Activated CD4-positive, alpha-beta memory T cell treated with anti-CD3 and anti-CD28 coated beads for 36 hours (primary cell): ENCODE measurements around the gene LITAFD. TPM values are rescaled to one million over a fixed set of nuclear protein-coding genes. Genes with fewer than 3 reads are reported as not detected.

Source experiments
- CTCF ChIA-PET: fragments of 350-600 bp; sonication (Branson Sonifier 250); formaldehyde crosslinking; loops from one replicate; lab custom pipeline; 2021; ENCODE audit warnings: antibody characterized with exemption, inconsistent platforms; lab: Charles Lee
- POLR2A ChIA-PET: fragments of 350-600 bp; sonication (Branson Sonifier 250); formaldehyde crosslinking; loops from one replicate; lab custom pipeline; 2021; ENCODE audit warnings: antibody characterized with exemption; lab: Charles Lee
- DNase-seq: peaks from one replicate; pipeline ENCODE4 v3.0.0-alpha.2; 2020
- H3K27ac Mint-ChIP-seq: one replicate; pipeline ENCODE4 v1.8.0; 2021; ENCODE audit warnings: mixed read lengths
- H3K27me3 Mint-ChIP-seq: one replicate; pipeline ENCODE4 v1.8.0; 2021; ENCODE audit warnings: mixed read lengths
- H3K36me3 Mint-ChIP-seq: one replicate; pipeline ENCODE4 v1.8.0; 2021; ENCODE audit warnings: mixed read lengths
- H3K4me1 Mint-ChIP-seq: one replicate; pipeline ENCODE4 v1.8.0; 2021; ENCODE audit warnings: low read depth, mixed read lengths
- H3K4me3 Mint-ChIP-seq: one replicate; pipeline ENCODE4 v1.8.0; 2021; ENCODE audit warnings: mild to moderate bottlenecking, mixed read lengths
- H3K9me3 Mint-ChIP-seq: one replicate; pipeline ENCODE4 v1.8.0; 2021; ENCODE audit warnings: mixed read lengths
- intact Hi-C: fragments of 100-400 bp; cut with micrococcal nuclease; formaldehyde crosslinking; loops from one replicate; pipeline ENCODE4 v1.15.1; 2023
- total RNA-seq, 2 experiments: library from RNA; stranded (reverse); gene quantifications; one replicate each; pipeline ENCODE4 v1.2.3, GENCODE V29; 2021

Gene LITAFD
- total RNA-seq, 2 experiments from 2014 or later: not detected

- H3K36me3 Mint-ChIP-seq: peaks cover 27% of the 10 kb centered on the region
- no peaks in the 10 kb centered on the region for H3K9me3 Mint-ChIP-seq
- ChIA-PET POLR2A (interaction anchor here (2.6 kb wide), 1 partner anchor 8 kb away, joined by 9 read pairs; the partner anchor contains the start of gene CARHSP1), CTCF (interaction anchor here (1.4 kb wide), 1 partner anchor 21 kb away, joined by 6 read pairs; no protein-coding TSS in a partner anchor)
- no peaks in the 10 kb centered on the region for H3K27me3 Mint-ChIP-seq
- DNase-seq: no peak
- H3K4me1 Mint-ChIP-seq: peaks cover 27% of the 10 kb centered on the region
- H3K4me3 Mint-ChIP-seq: no peak overlapping the region
- H3K27ac Mint-ChIP-seq: no peak overlapping the region
- intact Hi-C loops: no loop called here
These were observed 22.0 kb upstream of the LITAFD start for GRCh38 chr16:8859913-8860881.

DNA sequence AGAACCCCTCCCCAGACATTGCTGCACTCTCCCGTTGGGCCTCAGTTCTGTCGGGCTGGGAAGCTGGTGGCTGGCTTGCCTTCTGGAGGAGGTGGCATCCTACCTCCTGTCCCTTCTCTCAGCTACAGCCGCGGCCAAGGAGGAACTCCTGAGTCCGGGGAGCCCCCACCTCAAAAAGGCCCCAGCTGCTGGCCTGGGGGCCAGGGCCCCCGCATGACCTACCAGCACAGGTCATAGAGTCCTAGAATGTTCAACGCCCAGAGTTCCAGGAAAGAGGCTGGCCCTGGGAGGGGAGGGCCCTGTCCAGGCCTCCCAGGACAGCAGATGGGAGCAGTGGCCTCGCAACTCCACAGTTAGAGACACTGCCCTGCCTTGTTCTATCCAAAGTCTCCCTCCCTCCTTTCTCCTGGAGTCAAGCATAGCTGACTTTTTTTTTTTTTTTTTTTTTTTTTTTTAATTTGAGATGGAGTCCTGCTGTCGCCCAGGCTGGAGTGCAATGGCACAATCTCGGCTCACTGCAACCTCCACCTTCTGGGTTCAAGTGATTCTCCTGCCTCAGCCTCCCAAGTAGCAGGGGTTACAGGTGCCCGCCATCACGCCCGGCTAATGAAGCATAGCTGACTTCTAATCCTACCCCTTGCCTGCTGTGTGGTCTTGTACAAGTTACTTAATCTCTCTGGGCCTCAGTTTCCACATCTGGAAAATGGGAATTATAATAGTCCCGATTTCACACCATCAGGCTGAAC, 20.4 kb upstream of the LITAFD start:
- H3K4me3 Mint-ChIP-seq: no peak overlapping the region
- peak overlapping the region; percentile 38 for H3K27ac Mint-ChIP-seq
- H3K9me3 Mint-ChIP-seq: no peaks in the 10 kb centered on the region
- no peaks in the 10 kb centered on the region for H3K27me3 Mint-ChIP-seq
- no peak for DNase-seq
- POLR2A ChIA-PET: no interaction called here
- intact Hi-C loops: no loop called here
- peaks cover 29% of the 10 kb centered on the region for H3K4me1 Mint-ChIP-seq
- H3K36me3 Mint-ChIP-seq: peaks cover 17% of the 10 kb centered on the region
- CTCF ChIA-PET: no interaction called here

DNA sequence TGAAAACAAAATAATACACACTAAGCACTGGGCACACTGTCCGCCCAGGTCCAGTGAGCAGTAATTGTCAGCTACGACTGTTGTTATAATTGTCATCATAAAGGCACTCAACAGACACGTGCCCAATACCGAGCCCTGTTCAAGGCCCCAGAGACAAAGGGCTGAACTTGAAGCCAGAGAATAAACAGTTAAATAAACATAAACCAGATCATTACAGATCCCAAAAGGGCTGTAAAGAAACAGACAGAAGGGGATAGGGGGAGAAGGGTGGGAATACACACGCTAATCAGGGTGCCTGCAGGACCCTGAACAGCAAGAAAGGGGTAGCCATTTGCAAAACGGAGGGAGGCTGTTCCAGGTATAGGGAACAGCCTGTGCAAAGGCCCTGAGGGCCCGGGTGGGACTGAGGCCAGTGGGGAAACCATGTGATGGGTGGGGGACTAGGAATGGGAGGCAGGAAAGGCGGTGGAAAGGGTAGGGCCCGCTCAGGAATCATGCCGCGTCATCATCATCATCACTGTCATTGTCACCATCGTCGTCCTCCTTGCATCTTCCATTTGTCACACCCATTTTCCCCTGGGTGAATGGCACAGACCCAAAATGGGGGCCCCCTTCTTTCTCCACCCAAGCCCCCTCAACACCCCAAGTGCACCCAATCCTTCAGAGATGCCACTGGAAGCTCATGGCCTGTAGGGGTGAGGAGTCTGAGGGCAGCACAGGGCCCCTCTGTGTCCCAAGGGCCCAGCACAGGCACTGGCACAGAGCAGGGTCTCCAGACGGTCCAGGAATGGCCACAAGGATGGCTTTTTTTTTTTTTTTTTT, 19.6 kb upstream of the LITAFD start:
- Mint-ChIP-seq H3K36me3 (peaks cover 16% of the 10 kb centered on the region), H3K4me1 (peaks cover 31% of the 10 kb centered on the region), H3K27ac (peak overlapping the region; percentile 24), H3K27me3 (no peaks in the 10 kb centered on the region), H3K9me3 (no peaks in the 10 kb centered on the region), H3K4me3 (no peak overlapping the region)
- intact Hi-C loops: no loop called here
- POLR2A ChIA-PET: no interaction called here
- CTCF ChIA-PET: interaction anchor here (1.3 kb wide), 1 partner anchor 146 kb away, joined by 3 read pairs; no protein-coding TSS in a partner anchor
- DNase-seq: no peak

DNA sequence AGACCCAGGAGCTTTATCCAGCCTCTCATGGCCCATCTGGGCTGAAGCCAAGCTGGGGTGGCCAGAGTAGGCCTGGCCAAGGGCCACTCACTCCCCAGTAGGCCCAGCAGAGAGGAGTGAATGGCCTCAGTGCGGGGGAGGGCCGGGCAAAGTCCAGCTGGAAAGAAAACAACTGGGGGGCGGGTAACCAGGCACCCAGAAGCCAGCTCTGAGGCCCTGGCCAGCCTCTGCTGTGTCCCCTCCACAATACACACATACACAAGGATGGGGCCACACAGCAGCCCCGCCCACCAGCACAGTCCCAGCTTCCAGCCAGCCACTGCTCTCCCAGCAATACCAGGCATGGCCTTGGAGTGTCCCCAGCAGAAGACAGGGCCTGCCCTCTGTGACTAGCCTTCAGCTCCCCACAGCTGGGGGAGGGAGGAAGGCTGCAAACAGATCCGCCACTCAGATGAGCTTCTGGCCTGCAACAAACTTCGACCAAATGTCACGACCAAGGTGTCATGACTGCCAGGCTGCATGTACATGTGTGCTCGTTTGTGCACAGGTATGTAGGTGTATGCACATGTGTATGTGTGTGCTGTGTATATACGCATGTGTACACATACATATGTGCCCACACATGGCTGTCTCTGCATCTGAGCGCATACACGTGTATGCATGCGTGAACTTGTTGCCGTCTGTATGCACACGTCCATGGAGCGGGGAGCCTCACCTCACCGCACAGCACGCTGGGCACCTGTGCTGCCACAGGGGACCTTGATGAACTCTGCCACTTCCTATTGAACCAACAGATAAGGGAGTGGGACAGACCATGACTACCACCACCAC, 18.3 kb upstream of the LITAFD start:
- Mint-ChIP-seq H3K4me3 (no peak overlapping the region), H3K9me3 (no peaks in the 10 kb centered on the region), H3K4me1 (peaks cover 28% of the 10 kb centered on the region), H3K36me3 (peaks cover 11% of the 10 kb centered on the region), H3K27ac (peak overlapping the region; percentile 8), H3K27me3 (no peaks in the 10 kb centered on the region)
- no peak for DNase-seq
- intact Hi-C loops: no loop called here
- CTCF ChIA-PET: interaction anchor here (0.6 to 1.3 kb wide), 2 partner anchors 11 to 145 kb away, joined by 3 read pairs; no protein-coding TSS in a partner anchor
- POLR2A ChIA-PET: no interaction called here

DNA sequence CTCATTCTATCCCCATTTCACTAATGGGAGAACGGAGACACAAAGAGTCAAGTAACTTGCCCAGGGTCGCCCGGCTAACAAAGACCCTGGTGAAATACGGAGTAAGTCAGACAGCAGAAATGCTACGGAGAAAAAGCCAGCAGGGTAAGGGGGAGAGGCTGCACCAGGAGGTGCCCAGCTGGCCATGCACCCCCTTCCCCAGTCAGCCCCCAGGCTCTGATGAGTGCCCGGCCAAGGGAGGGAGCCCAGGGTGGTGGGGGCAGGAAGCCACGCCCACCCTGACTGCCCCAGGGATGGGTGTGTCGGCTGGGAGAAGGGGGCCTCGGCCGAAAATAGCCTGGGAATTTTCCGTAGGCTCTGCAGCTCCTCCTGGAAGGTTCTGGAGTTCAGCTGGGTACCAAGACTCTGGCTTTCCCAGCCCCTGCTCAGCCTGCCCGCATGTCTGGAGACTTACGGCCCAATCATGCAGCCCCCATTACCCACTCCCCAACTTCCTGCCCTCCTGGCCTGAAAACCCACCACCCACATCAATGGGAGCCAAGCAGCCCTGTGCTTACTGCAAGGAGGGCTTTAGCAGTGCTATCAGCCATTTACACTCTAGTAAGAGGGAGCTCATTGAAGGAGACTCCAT, 17.6 kb upstream of the LITAFD start:
- H3K27ac Mint-ChIP-seq: no peak overlapping the region
- no peak for DNase-seq
- H3K36me3 Mint-ChIP-seq: peaks cover 7% of the 10 kb centered on the region
- CTCF ChIA-PET: interaction anchor here (0.5 kb wide), 1 partner anchor 15 kb away, joined by 3 read pairs; no protein-coding TSS in a partner anchor
- POLR2A ChIA-PET: no interaction called here
- H3K9me3 Mint-ChIP-seq: no peaks in the 10 kb centered on the region
- H3K4me1 Mint-ChIP-seq: peaks cover 32% of the 10 kb centered on the region
- H3K27me3 Mint-ChIP-seq: no peaks in the 10 kb centered on the region
- intact Hi-C loops: loop anchor here (5.0 kb wide), 3 partner anchors 47 to 213 kb away; no protein-coding TSS in a partner anchor
- H3K4me3 Mint-ChIP-seq: no peak overlapping the region

- CTCF ChIA-PET: interaction anchor here (0.5 kb wide), 1 partner anchor 14 kb away, joined by 3 read pairs; no protein-coding TSS in a partner anchor
These were observed 16.8 kb upstream of the LITAFD start for GRCh38 chr16:8865145-8865882.

GRCh38 chr16:8866118-8866883, 15.8 kb upstream of the LITAFD start:
- intact Hi-C loops: loop anchor here (5.0 kb wide), 3 partner anchors 49 to 211 kb away; no protein-coding TSS in a partner anchor
- CTCF ChIA-PET: no interaction called here
- Mint-ChIP-seq H3K27me3 (no peaks in the 10 kb centered on the region), H3K27ac (no peak overlapping the region), H3K36me3 (peaks cover 6% of the 10 kb centered on the region), H3K4me3 (peak overlapping the region; percentile 53), H3K9me3 (no peaks in the 10 kb centered on the region), H3K4me1 (peaks cover 43% of the 10 kb centered on the region)
- POLR2A ChIA-PET: no interaction called here
- no peak for DNase-seq

More at GRCh38 chr16:8865145-8865882, 16.8 kb upstream of the LITAFD start:
- H3K27ac Mint-ChIP-seq: no peak overlapping the region
- H3K27me3 Mint-ChIP-seq: no peaks in the 10 kb centered on the region
- peaks cover 6% of the 10 kb centered on the region for H3K36me3 Mint-ChIP-seq
- H3K4me1 Mint-ChIP-seq: peaks cover 35% of the 10 kb centered on the region
- intact Hi-C loops: loop anchor here (5.0 kb wide), 3 partner anchors 48 to 212 kb away; no protein-coding TSS in a partner anchor
- no peaks in the 10 kb centered on the region for H3K9me3 Mint-ChIP-seq
- POLR2A ChIA-PET: no interaction called here
- no peak for DNase-seq
- H3K4me3 Mint-ChIP-seq: peak overlapping the region; percentile 16

DNA sequence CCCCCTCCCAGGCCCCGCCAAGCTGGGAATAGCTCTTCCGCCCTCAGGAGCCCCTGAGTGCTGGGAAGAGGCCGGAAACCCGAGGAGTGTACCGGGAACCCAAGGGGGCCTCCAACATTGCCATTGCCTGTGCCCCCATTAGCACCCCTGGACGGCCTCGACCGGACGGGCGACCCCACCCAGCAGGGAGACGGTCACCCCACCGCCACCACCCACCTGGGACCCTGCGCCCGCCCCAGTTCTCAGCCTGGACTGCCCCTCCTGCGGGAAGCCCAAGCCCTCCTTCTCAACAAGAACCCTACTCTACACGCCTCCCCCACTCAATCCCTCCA, 15.3 kb upstream of the LITAFD start:
- Mint-ChIP-seq H3K36me3 (peaks cover 6% of the 10 kb centered on the region), H3K9me3 (no peaks in the 10 kb centered on the region), H3K4me1 (peaks cover 44% of the 10 kb centered on the region), H3K27me3 (no peaks in the 10 kb centered on the region), H3K27ac (peak overlapping the region; percentile 78), H3K4me3 (peak overlapping the region; percentile 91)
- POLR2A ChIA-PET: interaction anchor here (2.3 kb wide), 1 partner anchor 14 kb away, joined by 11 read pairs; no protein-coding TSS in a partner anchor
- no peak for DNase-seq
- intact Hi-C loops: loop anchor here (5.0 kb wide), 3 partner anchors 50 to 210 kb away; no protein-coding TSS in a partner anchor
- CTCF ChIA-PET: interaction anchor here (2.4 kb wide), 1 partner anchor 70 kb away, joined by 14 read pairs; no protein-coding TSS in a partner anchor

- peak; percentile 23 for DNase-seq
- no peaks in the 10 kb centered on the region for H3K27me3 Mint-ChIP-seq
- H3K4me3 Mint-ChIP-seq: peak overlapping the region; percentile 91
- no peaks in the 10 kb centered on the region for H3K9me3 Mint-ChIP-seq
- peaks cover 44% of the 10 kb centered on the region for H3K4me1 Mint-ChIP-seq
- peaks cover 6% of the 10 kb centered on the region for H3K36me3 Mint-ChIP-seq
- H3K27ac Mint-ChIP-seq: peak overlapping the region; percentile 78
- CTCF ChIA-PET: interaction anchor here (0.8 to 2.4 kb wide), 3 partner anchors 13 to 141 kb away, joined by 6 to 14 read pairs (median 6); no protein-coding TSS in a partner anchor
- POLR2A ChIA-PET: interaction anchor here (2.0 to 2.3 kb wide), 3 partner anchors 8 to 24 kb away, joined by 9 to 15 read pairs (median 11); no protein-coding TSS in a partner anchor
- intact Hi-C loops: loop anchor here (5.0 kb wide), 3 partner anchors 50 to 210 kb away; no protein-coding TSS in a partner anchor
These were observed 14.8 kb upstream of the LITAFD start for GRCh38 chr16:8867216-8867931.
